Articular chondrocyte of knee joint (primary cell): Measurements from ENCODE around the gene GPC1. TPM values are rescaled to one million over a fixed set of nuclear protein-coding genes. Genes with fewer than 3 reads are reported as not detected.

Experiments
- small RNA-seq: library from RNA; depleted of rRNA; stranded (forward); fragments of <200 nt; gene quantifications from one replicate; pipeline ENCODE3, GENCODE V24; 2012
- total RNA-seq: library from RNA; depleted of rRNA; stranded (reverse); fragments of >200 nt; gene quantifications from 2 replicates; pipeline ENCODE4 v1.2.3, GENCODE V29; 2012

Gene GPC1, protein sequence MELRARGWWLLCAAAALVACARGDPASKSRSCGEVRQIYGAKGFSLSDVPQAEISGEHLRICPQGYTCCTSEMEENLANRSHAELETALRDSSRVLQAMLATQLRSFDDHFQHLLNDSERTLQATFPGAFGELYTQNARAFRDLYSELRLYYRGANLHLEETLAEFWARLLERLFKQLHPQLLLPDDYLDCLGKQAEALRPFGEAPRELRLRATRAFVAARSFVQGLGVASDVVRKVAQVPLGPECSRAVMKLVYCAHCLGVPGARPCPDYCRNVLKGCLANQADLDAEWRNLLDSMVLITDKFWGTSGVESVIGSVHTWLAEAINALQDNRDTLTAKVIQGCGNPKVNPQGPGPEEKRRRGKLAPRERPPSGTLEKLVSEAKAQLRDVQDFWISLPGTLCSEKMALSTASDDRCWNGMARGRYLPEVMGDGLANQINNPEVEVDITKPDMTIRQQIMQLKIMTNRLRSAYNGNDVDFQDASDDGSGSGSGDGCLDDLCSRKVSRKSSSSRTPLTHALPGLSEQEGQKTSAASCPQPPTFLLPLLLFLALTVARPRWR
- 58.0 and 63.9 TPM in 2 replicates for total RNA-seq

DNA sequence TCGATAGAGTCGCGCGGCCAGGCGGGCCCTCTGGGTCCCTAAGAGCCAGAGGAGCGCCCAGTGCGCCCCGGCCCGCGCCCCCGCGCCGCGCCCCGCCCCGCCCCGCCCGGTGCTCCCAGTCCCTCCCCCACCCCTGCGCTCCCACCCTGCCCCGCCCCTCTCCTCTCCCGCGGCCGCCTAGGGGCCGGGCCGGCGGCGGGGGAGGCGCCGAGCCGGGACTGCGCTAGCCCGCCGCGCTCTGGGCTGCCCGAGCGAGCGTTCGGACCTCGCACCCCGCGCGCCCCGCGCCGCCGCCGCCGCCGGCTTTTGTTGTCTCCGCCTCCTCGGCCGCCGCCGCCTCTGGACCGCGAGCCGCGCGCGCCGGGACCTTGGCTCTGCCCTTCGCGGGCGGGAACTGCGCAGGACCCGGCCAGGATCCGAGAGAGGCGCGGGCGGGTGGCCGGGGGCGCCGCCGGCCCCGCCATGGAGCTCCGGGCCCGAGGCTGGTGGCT lies at the start of gene GPC1:
Gene GPC1 (plus strand): TSS at position 207 of the 491 bp plus-strand sequence. CDS start 256 bp downstream, at position 463.

Small RNA genes lying within 50 kb of the gene (small RNA-seq; reads per million reads assigned to genes)
- gene MIR149 = 182 reads per million, percentile 98 among the genes with 10 or more reads in this experiment

Other genes with a start within 250 kb of the GPC1 start
- 7.6 and 8.4 TPM in 2 replicates for gene ANKMY1, start 122.3 kb downstream of the GPC1 start, total RNA-seq
- gene DUSP28, start 124.7 kb downstream of the GPC1 start, total RNA-seq = 2.8 and 3.1 TPM in 2 replicates
- gene RNPEPL1, start 132.8 kb downstream of the GPC1 start, total RNA-seq = 7.0 and 15.0 TPM in 2 replicates
- gene CAPN10, start 151.1 kb downstream of the GPC1 start, total RNA-seq = 9.5 and 11.0 TPM in 2 replicates
- 0.54 and 0.65 TPM in 2 replicates for gene GPR35, start 189.8 kb downstream of the GPC1 start, total RNA-seq
- gene AQP12B, start 247.2 kb downstream of the GPC1 start, total RNA-seq = not detected in 2 replicates